Mononuclear cell (primary cell): ENCODE results near the gene MICA. TPM values are rescaled to one million over a fixed set of nuclear protein-coding genes. Genes with fewer than 3 reads are reported as not detected.
"Not testable (repeated sequence)": the region's sequence is repeated elsewhere in the genome, so short reads cannot be mapped to it uniquely, and the experiment has no call there.

ENCODE experiments used
- H3K27me3 ChIP-seq: 2 replicates; pipeline ENCODE4 v1.6.0; 2011; ENCODE audit warnings: low read length, control low read depth; ENCODE audit not compliant: insufficient read depth
- H3K4me1 ChIP-seq: 2 replicates; pipeline ENCODE4 v1.5.1; 2011; ENCODE audit warnings: mild to moderate bottlenecking, low read length, control low read depth; ENCODE audit not compliant: insufficient read depth
- H3K4me3 ChIP-seq: 2 replicates; pipeline ENCODE4 v1.5.1; 2011; ENCODE audit warnings: mild to moderate bottlenecking, low read length, moderate library complexity
- H3K9me3 ChIP-seq: 2 replicates; pipeline ENCODE4 v1.5.1; 2011; ENCODE audit warnings: low read depth, mild to moderate bottlenecking, control low read depth, low read length
- total RNA-seq: library from RNA; depleted of rRNA; stranded (reverse); fragments of >200 nt; gene quantifications from one replicate; pipeline ENCODE4 v1.2.3, GENCODE V29; 2012

The MICA gene
- total RNA-seq, 1 donor, result 7.1 TPM

DNA sequence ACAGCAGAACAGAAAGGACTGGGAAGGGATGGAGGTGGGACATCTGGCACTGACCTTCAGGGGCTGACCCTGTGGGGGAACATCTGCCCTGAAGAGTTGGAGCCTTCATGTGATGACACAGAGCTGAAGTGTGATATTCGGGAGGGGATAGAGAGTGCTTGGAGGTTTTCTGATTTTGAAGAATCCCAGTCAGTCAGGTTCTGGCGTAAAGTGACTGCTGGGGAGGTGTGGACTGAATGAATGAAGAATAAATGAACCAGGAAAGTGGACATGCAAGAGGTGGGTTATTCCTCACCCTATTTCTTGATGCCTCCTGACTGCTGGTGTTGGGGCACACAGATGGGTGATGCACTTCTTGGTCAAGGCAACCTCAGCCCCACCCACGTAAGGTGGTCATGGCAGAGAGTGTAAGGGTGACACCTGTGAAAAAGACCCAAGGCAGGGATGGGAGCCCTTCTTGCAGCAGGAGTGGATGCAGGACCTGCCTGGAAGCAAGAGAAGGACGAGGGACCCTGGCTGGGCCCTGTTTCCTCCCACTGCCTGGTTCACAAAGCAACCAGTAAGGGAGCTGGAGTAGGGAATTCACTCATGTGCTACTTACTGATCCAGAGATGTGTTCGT lies 13.1 kb downstream of the MICA start:
- Histone ChIP-seq H3K9me3 (no peaks in the 10 kb centered on the region), H3K27me3 (no peaks in the 10 kb centered on the region), H3K4me1 (no peaks in the 10 kb centered on the region), H3K4me3 (no peak overlapping the region)

DNA sequence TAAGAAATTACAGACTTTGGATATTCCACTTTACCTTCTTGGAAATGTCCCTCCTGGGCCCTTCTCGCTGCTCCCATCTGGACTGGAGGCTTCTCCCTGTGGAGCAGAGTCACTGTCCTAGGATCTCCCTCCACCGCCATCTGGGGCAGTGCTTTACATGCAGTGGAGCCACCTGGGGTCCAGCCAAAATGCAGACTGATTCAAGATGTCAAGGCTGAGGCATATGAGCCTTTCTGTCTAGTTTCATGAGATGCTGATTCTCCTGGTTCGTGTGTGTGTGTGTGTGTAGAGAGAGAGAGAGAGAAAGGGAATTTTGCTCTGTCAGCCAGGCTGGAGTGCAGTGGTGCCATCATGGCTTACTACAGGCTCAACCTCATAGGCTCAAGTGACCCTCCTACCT lies 14.9 kb downstream of the MICA start:
- H3K27me3 ChIP-seq, result no peaks in the 10 kb centered on the region
- no peaks in the 10 kb centered on the region for H3K4me1 ChIP-seq
- no peak overlapping the region for H3K4me3 ChIP-seq
- H3K9me3 ChIP-seq, result no peaks in the 10 kb centered on the region

DNA sequence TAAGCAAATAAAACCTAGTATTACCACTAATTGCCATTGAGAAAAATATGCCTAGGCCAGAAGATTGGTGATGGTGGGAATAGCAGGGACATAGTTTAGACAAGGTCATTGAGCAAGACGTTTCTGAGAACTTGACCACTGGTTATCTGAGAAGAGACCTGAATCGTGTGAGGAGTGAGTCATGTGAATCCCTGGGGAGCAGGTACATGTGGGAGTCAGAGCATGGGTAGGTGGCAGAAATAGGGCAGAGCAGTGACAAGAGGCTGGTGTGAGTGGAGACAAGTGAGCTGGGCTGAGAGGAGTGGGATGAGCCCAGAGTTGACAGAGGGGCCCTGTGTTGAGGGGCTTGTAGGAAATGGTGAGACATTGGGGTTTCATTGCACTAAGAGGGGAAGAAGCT lies 16.4 kb downstream of the MICA start:
- Histone ChIP-seq H3K4me1 (no peaks in the 10 kb centered on the region), H3K27me3 (no peaks in the 10 kb centered on the region), H3K4me3 (no peak overlapping the region), H3K9me3 (no peaks in the 10 kb centered on the region)

DNA sequence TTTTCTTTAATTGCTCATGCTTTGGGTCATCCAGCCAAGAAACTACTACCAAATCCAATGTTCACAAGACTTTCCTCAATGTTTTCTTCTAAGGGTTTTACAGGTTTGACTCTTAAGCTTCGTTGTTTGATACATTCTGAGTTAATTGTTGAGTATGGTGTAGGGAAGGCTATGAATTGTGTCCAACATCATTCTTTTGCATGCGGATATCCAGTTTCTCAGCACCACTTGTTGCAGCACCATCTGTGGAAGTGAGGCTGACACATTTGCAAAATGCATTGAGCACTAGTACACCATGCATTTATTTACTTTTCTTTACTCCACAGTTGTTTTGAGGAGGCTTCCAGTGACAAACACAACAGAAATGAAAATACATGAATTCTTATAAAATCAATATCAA lies 17.2 kb downstream of the MICA start:
- Histone ChIP-seq H3K4me1 (no peaks in the 10 kb centered on the region), H3K9me3 (no peaks in the 10 kb centered on the region), H3K27me3 (no peaks in the 10 kb centered on the region), H3K4me3 (no peak overlapping the region)

DNA sequence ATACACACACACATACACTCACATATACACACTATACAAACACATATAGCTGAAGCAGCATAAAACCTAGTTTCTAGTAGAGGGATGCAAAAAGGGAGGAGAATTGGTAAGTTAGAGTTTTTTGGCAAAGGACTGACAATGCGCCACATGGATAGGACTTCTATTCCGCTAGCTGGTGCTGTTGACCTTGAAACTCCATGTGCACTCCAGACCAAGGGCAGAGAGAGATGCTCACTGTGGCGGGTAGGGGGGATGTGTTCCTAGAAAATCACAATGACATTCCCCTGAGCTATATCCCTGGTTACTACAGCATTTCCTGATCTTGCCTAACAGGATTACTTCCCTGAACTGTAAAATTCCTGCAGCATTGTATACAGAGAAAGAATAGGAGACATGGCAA lies 19.2 kb downstream of the MICA start:
- Histone ChIP-seq H3K4me3 (no peak overlapping the region), H3K4me1 (no peaks in the 10 kb centered on the region), H3K9me3 (no peaks in the 10 kb centered on the region), H3K27me3 (no peaks in the 10 kb centered on the region)

DNA sequence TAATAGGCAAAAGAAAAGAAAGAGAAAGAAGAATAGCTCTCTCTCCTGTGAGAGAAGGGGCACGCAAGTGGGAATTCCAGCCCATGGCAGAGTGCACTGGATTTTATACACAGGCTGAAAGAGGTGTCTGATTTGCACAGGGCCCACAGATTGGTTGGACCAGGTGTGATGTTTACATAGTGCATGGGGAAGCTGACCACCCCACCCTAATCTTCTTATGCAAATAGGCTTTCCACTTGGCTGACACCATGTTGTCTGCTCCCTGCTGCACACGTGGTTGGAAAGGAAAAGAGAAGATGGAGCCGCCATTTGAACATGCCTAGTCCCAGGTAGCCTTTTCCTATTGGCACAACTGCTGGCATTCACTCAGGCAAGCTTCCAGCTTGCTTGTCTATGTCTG lies 20.2 kb downstream of the MICA start:
- no peaks in the 10 kb centered on the region for H3K9me3 ChIP-seq
- no peaks in the 10 kb centered on the region for H3K27me3 ChIP-seq
- H3K4me3 ChIP-seq, result no peak overlapping the region
- no peaks in the 10 kb centered on the region for H3K4me1 ChIP-seq

DNA sequence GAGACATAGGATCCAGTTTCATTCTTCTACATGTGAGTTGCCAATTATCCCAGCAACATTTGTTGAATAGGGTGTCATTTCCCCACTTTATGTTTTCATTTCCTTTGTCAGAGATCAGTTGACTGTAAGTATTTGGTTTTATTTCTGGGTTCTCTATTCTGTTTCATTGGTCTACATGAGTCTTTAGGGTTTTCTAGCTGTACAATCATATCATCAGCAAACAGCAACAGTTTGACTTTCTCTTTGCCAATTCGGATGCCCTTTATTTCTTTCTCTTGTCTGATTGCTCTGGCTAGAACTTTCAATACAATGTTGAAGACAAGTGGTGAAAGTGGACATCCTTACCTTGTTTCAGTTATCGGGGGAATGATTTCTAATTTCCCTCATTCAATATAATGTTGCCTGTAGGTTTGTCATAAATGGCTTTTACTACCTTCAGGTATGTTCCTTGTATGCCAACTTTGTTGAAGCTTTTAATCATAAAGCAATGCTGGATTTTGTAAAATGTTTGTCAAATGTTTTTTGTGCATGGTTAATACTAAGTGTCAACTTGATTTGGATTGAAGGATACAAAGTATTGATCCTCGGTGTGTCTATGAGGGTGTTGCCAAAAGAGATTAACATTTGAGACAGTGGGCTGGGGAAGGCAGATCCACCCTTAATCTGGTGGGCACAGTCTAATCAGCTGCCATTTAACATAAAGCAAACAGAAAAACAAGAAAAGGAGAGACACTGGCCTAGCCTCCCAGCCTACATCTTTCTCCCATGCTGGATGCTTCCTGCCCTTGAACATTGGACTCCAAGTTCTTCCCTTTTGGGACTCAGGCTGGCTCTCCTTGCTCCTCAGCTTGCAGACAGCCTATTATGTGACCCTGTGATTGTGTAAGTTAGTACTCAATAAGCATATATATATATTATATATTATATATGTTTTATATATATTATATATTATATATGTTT lies 23.3 kb downstream of the MICA start:
- H3K9me3 ChIP-seq, result no peaks in the 10 kb centered on the region
- H3K4me3 ChIP-seq, result no peak overlapping the region
- no peaks in the 10 kb centered on the region for H3K4me1 ChIP-seq
- H3K27me3 ChIP-seq, result no peaks in the 10 kb centered on the region

DNA sequence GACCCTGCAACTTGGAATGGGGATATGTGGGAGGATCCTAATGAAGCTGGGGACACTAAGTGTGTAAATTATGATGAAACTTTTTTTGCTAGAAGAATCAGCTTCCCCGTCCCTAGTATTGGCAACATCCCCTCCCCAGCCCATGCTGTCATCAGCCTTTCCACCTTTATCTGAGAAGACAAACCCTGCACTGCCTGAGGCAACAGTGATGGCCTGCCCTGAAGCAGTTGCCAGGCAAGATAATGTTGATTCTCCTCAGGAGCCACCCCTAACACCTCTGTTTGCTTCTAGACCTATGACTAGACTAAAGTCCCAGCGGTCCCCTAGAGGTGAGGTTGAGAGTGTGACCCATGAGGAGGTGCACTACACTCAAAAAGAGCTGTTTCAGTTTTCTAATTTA lies 27.1 kb downstream of the MICA start:
- H3K4me1 ChIP-seq, result no peaks in the 10 kb centered on the region
- no peaks in the 10 kb centered on the region for H3K27me3 ChIP-seq
- no peak overlapping the region for H3K4me3 ChIP-seq
- H3K9me3 ChIP-seq, result no peaks in the 10 kb centered on the region

DNA sequence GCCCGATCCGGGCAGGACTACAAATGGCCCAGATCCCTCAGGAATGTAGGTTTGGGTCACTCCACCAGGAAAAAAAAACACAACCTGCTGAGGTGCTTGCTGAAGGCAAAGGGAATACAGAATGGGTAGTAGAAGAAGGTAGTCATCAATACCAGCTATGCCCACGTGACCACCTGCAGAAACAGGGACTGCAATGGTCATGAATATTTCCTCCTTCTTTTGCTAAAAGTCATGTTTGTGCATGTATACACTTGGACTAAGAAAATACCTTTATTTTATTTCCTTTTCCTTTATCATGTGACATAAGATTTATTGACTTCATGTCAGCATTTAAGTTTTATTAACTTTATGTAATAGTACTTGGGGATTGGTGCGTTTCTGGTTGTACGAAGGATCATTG lies 31.7 kb downstream of the MICA start:
- H3K27me3 ChIP-seq, result peaks cover 17% of the 10 kb centered on the region
- H3K4me3 ChIP-seq, H3K4me1 ChIP-seq: not testable (repeated sequence)
- peaks cover 16% of the 10 kb centered on the region for H3K9me3 ChIP-seq

DNA sequence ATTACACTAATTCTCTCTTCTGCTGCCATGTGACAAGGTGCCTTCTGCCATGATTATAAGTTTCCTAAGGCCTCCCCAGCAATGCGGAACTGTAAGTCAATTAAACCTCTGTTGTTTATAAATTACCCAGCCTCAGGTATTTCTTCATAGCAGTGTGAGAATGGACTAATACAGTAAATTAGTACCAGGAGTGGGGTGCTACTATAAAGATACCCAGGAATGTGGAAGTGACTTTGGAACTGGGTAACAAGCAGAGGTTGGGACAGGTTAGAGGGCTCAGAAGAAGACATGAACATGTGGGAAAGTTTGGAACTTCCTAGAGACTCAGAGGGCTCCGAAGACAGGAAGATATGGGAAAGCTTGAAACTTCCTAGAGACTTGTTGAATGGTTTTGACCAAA lies 34.8 kb downstream of the MICA start:
- Histone ChIP-seq H3K4me1 (no peaks in the 10 kb centered on the region), H3K27me3 (peaks cover 19% of the 10 kb centered on the region), H3K9me3 (peaks cover 16% of the 10 kb centered on the region), H3K4me3 (no peak overlapping the region)

DNA sequence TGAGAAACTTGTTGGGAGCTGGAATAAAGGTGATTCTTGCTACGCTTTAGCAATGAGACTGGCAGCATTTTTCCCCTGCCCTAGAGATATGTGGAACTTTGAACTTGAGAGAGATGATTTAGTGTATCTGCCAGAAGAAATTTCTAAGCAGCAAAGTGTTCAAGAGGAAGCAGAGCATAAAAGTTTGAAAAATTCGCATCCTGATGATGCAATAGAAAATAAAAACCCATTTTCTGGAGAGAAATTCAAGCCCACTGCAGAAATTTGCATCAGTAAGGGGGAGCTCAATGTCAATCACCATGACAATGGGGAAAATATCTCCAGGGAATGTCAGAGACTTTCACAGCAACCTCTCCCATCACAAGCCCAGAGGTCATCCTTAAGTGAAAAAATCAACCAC lies 35.3 kb downstream of the MICA start:
- H3K27me3 ChIP-seq, result peaks cover 19% of the 10 kb centered on the region
- H3K4me3 ChIP-seq, result no peak overlapping the region
- no peaks in the 10 kb centered on the region for H3K4me1 ChIP-seq
- H3K9me3 ChIP-seq, result peaks cover 16% of the 10 kb centered on the region

DNA sequence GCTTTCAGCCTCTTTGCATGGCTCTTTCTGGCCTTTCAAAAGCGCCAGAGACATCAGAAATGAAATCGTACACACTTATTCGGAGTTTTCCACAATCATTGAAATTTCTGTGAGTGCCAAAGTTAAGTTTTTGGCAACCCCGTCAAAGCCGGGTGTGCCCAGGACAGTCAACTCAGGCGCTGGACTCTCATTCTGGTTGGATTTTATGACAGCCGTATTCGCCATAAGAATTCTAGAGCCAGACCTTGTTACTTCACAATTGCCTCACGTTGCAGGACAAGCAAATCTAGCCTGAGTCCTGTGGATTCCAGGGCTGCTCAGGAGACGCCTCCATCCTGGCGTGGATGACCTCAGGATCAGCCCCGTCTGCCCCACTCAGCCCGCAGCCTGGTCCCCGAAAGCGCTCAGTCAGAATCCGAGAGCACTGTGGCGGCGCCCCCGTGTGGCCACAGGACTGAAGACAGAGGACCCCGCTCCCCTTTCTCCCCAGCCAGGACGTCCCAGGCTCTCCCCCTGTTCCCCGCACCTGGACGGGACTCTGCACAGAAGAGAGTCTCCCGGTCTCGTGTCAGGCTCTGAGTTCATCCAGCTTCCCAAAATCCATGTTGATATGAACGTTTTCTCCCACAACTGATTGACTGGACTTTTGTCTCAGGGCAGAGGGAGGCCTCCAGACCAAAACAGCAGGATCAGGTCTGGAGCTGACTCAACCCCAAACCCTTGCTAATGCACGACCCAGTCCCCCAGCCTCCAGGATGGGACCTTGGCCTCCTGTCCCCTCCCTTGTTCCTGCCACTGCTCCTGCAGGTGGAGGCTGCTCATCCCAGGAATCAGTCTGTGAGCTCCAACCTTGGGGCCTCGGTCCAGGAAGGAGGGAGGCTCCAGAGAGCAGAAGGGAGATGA lies 38.2 kb downstream of the MICA start:
- Histone ChIP-seq H3K4me1 (no peaks in the 10 kb centered on the region), H3K4me3 (no peak overlapping the region), H3K9me3 (peaks cover 16% of the 10 kb centered on the region), H3K27me3 (peaks cover 34% of the 10 kb centered on the region)

DNA sequence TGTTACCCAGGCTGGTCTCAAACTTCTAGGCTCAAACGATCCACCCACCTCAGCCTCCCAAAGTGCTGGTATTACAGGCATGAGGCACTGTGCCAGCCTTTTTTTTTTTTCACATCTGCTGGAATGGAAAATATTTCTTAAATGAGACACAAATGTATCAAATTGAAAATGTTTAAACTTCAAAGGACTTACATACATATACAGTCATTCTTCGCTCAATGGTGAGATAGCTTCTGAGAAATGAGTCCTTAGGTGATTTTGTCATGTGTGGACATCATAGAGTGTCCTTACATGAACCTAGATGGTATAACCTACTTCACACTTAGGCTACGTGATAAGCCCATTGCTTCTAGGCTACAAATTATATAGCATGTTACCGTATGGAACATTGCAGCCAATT lies 43.1 kb downstream of the MICA start:
- H3K4me3 ChIP-seq, result no peak overlapping the region
- H3K4me1 ChIP-seq, result no peaks in the 10 kb centered on the region
- H3K27me3 ChIP-seq, result peaks cover 22% of the 10 kb centered on the region
- peaks cover 8% of the 10 kb centered on the region for H3K9me3 ChIP-seq

DNA sequence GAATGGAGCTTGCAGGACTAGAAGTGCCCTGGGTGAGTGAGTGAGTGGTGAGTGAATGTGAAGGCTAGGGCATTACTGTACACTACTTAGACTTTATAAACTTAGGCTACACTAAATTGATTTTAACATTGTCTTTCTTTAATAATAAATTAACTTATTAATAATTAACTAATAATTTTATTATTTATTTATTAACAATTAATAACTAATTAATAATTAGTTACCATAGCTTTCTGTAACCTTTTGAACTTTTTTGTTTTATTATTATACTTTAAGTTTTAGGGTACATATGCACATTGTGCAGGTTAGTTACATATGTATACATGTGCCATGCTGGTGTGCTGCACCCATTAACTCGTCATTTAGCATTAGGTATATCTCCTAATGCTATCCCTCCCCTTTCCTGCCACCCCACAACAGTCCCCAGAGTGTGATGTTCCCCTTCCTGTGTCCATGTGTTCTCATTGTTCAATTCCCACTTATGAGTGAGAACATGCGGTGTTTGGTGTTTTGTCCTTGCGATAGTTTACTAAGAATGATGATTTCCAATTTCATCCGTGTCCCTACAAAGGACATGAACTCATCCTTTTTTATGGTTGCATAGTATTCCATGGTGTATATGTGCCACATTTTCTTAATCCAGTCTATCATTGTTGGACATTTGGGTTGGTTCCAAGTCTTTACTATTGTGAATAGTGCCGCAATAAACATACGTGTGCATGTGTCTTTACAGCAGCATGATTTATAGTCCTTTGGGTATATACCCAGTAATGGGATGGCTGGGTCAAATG lies 43.8 kb downstream of the MICA start:
- H3K4me1 ChIP-seq, H3K4me3 ChIP-seq: not testable (repeated sequence)
- Histone ChIP-seq H3K27me3 (peaks cover 23% of the 10 kb centered on the region), H3K9me3 (peaks cover 13% of the 10 kb centered on the region)
